ENCODE measurements around the gene YWHAQ.

- TF ChIP-seq, protein P1, sequence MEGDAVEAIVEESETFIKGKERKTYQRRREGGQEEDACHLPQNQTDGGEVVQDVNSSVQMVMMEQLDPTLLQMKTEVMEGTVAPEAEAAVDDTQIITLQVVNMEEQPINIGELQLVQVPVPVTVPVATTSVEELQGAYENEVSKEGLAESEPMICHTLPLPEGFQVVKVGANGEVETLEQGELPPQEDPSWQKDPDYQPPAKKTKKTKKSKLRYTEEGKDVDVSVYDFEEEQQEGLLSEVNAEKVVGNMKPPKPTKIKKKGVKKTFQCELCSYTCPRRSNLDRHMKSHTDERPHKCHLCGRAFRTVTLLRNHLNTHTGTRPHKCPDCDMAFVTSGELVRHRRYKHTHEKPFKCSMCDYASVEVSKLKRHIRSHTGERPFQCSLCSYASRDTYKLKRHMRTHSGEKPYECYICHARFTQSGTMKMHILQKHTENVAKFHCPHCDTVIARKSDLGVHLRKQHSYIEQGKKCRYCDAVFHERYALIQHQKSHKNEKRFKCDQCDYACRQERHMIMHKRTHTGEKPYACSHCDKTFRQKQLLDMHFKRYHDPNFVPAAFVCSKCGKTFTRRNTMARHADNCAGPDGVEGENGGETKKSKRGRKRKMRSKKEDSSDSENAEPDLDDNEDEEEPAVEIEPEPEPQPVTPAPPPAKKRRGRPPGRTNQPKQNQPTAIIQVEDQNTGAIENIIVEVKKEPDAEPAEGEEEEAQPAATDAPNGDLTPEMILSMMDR (IDR thresholded peaks at IDR 0.05; ENCODE audit: insufficient read depth, low read depth, low read length) = no peak
- TF ChIP-seq EZH2 (IDR thresholded peaks at IDR 0.05; ENCODE audit: insufficient read depth, low read length) = no peak
These were observed 22.2 kb upstream of the YWHAQ start for GRCh38 chr2:9652898-9653479.

Measured in astrocyte (in vitro differentiated cells and primary cell).